ENCODE measurements around the gene INSL3.

INSL3 gene

GRCh38 chr19:17817668-17818363 is 3.5 kb downstream of the INSL3 start:
- peaks cover 8% of the 10 kb centered on the region; the same call in 1 of the 2 replicates for H3K27me3 ChIP-seq (ENCODE audit: insufficient read depth, low read length)
- H3K4me2 ChIP-seq (ENCODE audit: low read length): no peak overlapping the region
- TF ChIP-seq EZH2 (IDR thresholded peaks at IDR 0.05; ENCODE audit: borderline replicate concordance, low read length): no peak
- TF ChIP-seq CTCF (IDR thresholded peaks at IDR 0.05; ENCODE audit: low read length): no peak
- H3K4me1 ChIP-seq (ENCODE audit: insufficient read depth, low read length, severe bottlenecking): peaks cover 6% of the 10 kb centered on the region
- H3K27ac ChIP-seq (ENCODE audit: low read depth, low read length, poor library complexity, severe bottlenecking): no peak overlapping the region
- H3K9me2 ChIP-seq (ENCODE audit: low read depth, low read length): no peaks in the 10 kb centered on the region
- H3K4me3 ChIP-seq (ENCODE audit: low read depth, low read length, poor library complexity, severe bottlenecking): no peak overlapping the region
- H3K9ac ChIP-seq (ENCODE audit: low read length): no peak overlapping the region
- no peaks in the 10 kb centered on the region for H3K79me2 ChIP-seq (ENCODE audit: insufficient read depth, low read length)
- no peaks in the 10 kb centered on the region for H3K36me3 ChIP-seq (ENCODE audit: insufficient read depth, low read length)
- H2AFZ ChIP-seq (ENCODE audit: low read length): no peak overlapping the region
- no peaks in the 10 kb centered on the region for H4K20me1 ChIP-seq (ENCODE audit: insufficient read depth, low read length)
- H3K9me3 ChIP-seq (ENCODE audit: low read length): no peaks in the 10 kb centered on the region
- H3F3A ChIP-seq (ENCODE audit: insufficient read depth, low read length): no peaks in the 10 kb centered on the region

- Histone ChIP-seq H3K9ac (ENCODE audit: low read length) (no peak overlapping the region), H2AFZ (ENCODE audit: low read length) (no peak overlapping the region), H3K27ac (ENCODE audit: low read depth, low read length, poor library complexity, severe bottlenecking) (no peak overlapping the region), H3K4me2 (ENCODE audit: low read length) (no peak overlapping the region), H3K4me1 (ENCODE audit: insufficient read depth, low read length, severe bottlenecking) (no peaks in the 10 kb centered on the region), H3K4me3 (ENCODE audit: low read depth, low read length, poor library complexity, severe bottlenecking) (no peak overlapping the region), H3K79me2 (ENCODE audit: insufficient read depth, low read length) (no peaks in the 10 kb centered on the region), H3F3A (ENCODE audit: insufficient read depth, low read length) (no peaks in the 10 kb centered on the region), H3K36me3 (ENCODE audit: insufficient read depth, low read length) (no peaks in the 10 kb centered on the region), H3K9me2 (ENCODE audit: low read depth, low read length) (no peaks in the 10 kb centered on the region), H3K27me3 (ENCODE audit: insufficient read depth, low read length) (peaks cover 8% of the 10 kb centered on the region; the same call in 1 of the 2 replicates), H4K20me1 (ENCODE audit: insufficient read depth, low read length) (no peaks in the 10 kb centered on the region), H3K9me3 (ENCODE audit: low read length) (no peaks in the 10 kb centered on the region)
- TF ChIP-seq CTCF (IDR thresholded peaks at IDR 0.05; ENCODE audit: low read length) (no peak), EZH2 (IDR thresholded peaks at IDR 0.05; ENCODE audit: borderline replicate concordance, low read length) (no peak)
These were observed 9.2 kb downstream of the INSL3 start for GRCh38 chr19:17812099-17812498.

GRCh38 chr19:17811681-17812080 is 9.6 kb downstream of the INSL3 start:
- Histone ChIP-seq H3K4me3 (ENCODE audit: low read depth, low read length, poor library complexity, severe bottlenecking) (no peak overlapping the region), H3K4me1 (ENCODE audit: insufficient read depth, low read length, severe bottlenecking) (no peaks in the 10 kb centered on the region), H3K27me3 (ENCODE audit: insufficient read depth, low read length) (peaks cover 6% of the 10 kb centered on the region; the same call in 1 of the 2 replicates), H3K36me3 (ENCODE audit: insufficient read depth, low read length) (no peaks in the 10 kb centered on the region), H3K9me2 (ENCODE audit: low read depth, low read length) (no peaks in the 10 kb centered on the region), H2AFZ (ENCODE audit: low read length) (no peak overlapping the region), H3K9ac (ENCODE audit: low read length) (no peak overlapping the region), H3K27ac (ENCODE audit: low read depth, low read length, poor library complexity, severe bottlenecking) (no peak overlapping the region), H3K4me2 (ENCODE audit: low read length) (no peak overlapping the region), H4K20me1 (ENCODE audit: insufficient read depth, low read length) (no peaks in the 10 kb centered on the region), H3F3A (ENCODE audit: insufficient read depth, low read length) (no peaks in the 10 kb centered on the region), H3K9me3 (ENCODE audit: low read length) (no peaks in the 10 kb centered on the region), H3K79me2 (ENCODE audit: insufficient read depth, low read length) (no peaks in the 10 kb centered on the region)
- TF ChIP-seq CTCF (IDR thresholded peaks at IDR 0.05; ENCODE audit: low read length): no peak
- TF ChIP-seq EZH2 (IDR thresholded peaks at IDR 0.05; ENCODE audit: borderline replicate concordance, low read length): no peak

Measured in OCI-LY1 (cell line).